Measurements from ENCODE around the gene SPECC1.
A peak's percentile ranks its signal among the peaks of the same experiment; 100 is the strongest.

The SPECC1 gene

DNA sequence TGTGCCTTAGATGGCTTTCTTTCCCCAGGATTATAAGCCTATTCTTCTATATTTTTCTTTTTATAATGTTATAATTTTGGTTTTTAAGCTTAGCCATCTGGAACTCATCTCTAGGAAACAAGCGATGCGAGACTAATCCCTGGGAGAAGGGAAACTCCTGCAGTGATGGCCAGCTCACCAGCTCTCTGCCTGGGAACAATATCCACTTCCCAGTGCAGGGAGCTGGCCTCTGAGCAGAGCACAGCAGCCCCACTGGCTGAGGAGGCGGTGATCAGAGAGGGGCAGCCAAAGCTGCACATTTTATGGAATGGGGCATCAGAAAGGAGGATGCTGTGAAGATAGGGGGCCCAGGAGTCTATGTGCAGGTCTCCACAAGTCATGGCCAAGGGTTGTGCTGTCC lies 274.9 kb downstream of the SPECC1 start:
- no peak overlapping the region for H4K12ac ChIP-seq (ENCODE audit: low read depth, low read length)
- peak overlapping the region; percentile 42 for H3K18ac ChIP-seq (ENCODE audit: low read length)
- peaks cover 39 to 45% of the 10 kb centered on the region in 2 experiments for H3K36me3 ChIP-seq (ENCODE audit: control insufficient read depth in 1 of 2, insufficient read depth in 2 of 2, low read length in 2 of 2)
- no peaks in the 10 kb centered on the region for H3K4me1 ChIP-seq (ENCODE audit: control insufficient read depth in 1 of 2, insufficient read depth in 2 of 2, low read length in 2 of 2)
- no peak overlapping the region for H3K23ac ChIP-seq (ENCODE audit: low read length)
- no peak overlapping the region for H2AK5ac ChIP-seq (ENCODE audit: low read length)
- H3K4me3 ChIP-seq (ENCODE audit: low read depth, low read length) = no peak overlapping the region
- no peak overlapping the region for H2BK120ac ChIP-seq (ENCODE audit: insufficient read depth, low read length, poor library complexity)
- no peak overlapping the region for H3K14ac ChIP-seq (ENCODE audit: low read length)
- no peak for DNase-seq
- no peak overlapping the region for H4K91ac ChIP-seq (ENCODE audit: low read depth, low read length)
- H3K9me3 ChIP-seq (ENCODE audit: insufficient read depth, low read depth, low read length) = peaks cover 3% of the 10 kb centered on the region
- H2BK5ac ChIP-seq (ENCODE audit: low read depth, low read length, poor library complexity) = no peak overlapping the region
- H3K4me2 ChIP-seq (ENCODE audit: low read length) = no peak overlapping the region
- no CpG with 5 or more reads among the region's 3 CpGs for WGBS (ENCODE audit: extremely low coverage, insufficient coverage, insufficient read length)
- no peak overlapping the region for H2BK12ac ChIP-seq (ENCODE audit: low read length)
- no peak overlapping the region for H3K27ac ChIP-seq (ENCODE audit: low read depth, low read length)
- no peak overlapping the region for H2AFZ ChIP-seq (ENCODE audit: insufficient read depth, low read length, poor library complexity)
- no peaks in the 10 kb centered on the region for H3K27me3 ChIP-seq (ENCODE audit: insufficient read depth, low read length)
- no peak overlapping the region for H3K4ac ChIP-seq (ENCODE audit: low read depth, low read length)
- H3K79me2 ChIP-seq (ENCODE audit: control insufficient read depth, insufficient read depth, low read length, poor library complexity) = no peaks in the 10 kb centered on the region
- H3K79me1 ChIP-seq (ENCODE audit: low read length) = no peaks in the 10 kb centered on the region
- H4K8ac ChIP-seq (ENCODE audit: low read depth, low read length) = no peak overlapping the region
- H3K9ac ChIP-seq (ENCODE audit: low read length) = no peak overlapping the region

DNA sequence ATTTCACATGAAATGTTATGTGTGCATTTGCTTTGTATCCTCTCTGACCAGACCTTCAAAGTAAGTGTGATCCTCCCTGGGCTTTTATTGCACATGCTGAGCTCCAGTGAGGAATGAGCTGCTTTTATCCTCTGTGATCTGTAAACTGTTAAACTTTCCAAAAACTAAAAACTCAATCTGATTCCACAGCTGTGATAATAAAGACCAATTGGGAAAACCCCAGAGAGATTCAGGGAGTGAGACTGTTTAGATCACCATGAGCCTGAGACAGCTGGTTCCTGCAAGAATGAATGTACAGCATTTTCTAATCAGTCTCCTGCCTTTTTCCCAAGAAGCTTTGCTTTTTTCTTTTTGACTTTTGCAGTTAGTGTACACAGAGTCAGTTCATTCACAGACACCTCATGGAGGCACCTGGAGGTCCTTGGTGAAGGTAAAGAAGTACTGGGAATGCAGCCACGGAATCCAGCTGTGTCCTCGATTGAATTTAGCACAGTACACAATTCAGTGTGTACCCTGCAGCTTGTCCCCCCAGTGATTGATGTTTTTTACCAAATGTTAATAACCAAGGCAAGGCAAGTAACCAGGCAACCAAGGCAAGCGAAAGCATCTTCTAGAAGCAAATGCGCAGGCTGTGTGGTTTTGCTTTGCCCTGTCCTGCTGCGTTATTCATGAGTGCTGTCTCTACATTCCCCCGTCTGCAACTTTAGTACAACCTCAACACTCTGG lies 275.6 kb downstream of the SPECC1 start:
- no peak overlapping the region for H2BK5ac ChIP-seq (ENCODE audit: low read depth, low read length, poor library complexity)
- H4K91ac ChIP-seq (ENCODE audit: low read depth, low read length) = no peak overlapping the region
- no peak overlapping the region for H3K4me3 ChIP-seq (ENCODE audit: low read depth, low read length)
- no peak overlapping the region for H4K8ac ChIP-seq (ENCODE audit: low read depth, low read length)
- WGBS (ENCODE audit: extremely low coverage, insufficient coverage, insufficient read length) = no CpG with 5 or more reads among the region's 6 CpGs
- peaks cover 3% of the 10 kb centered on the region for H3K9me3 ChIP-seq (ENCODE audit: insufficient read depth, low read depth, low read length)
- H3K27me3 ChIP-seq (ENCODE audit: insufficient read depth, low read length) = no peaks in the 10 kb centered on the region
- no peak overlapping the region for H3K27ac ChIP-seq (ENCODE audit: low read depth, low read length)
- no peak overlapping the region for H3K23ac ChIP-seq (ENCODE audit: low read length)
- no peaks in the 10 kb centered on the region for H3K4me1 ChIP-seq (ENCODE audit: control insufficient read depth in 1 of 2, insufficient read depth in 2 of 2, low read length in 2 of 2)
- H3K4me2 ChIP-seq (ENCODE audit: low read length) = no peak overlapping the region
- no peak overlapping the region for H3K9ac ChIP-seq (ENCODE audit: low read length)
- H3K18ac ChIP-seq (ENCODE audit: low read length) = peak overlapping the region; percentile 42
- H3K14ac ChIP-seq (ENCODE audit: low read length) = no peak overlapping the region
- H3K79me2 ChIP-seq (ENCODE audit: control insufficient read depth, insufficient read depth, low read length, poor library complexity) = no peaks in the 10 kb centered on the region
- no peak for DNase-seq
- no peak overlapping the region for H3K4ac ChIP-seq (ENCODE audit: low read depth, low read length)
- no peak overlapping the region for H2BK12ac ChIP-seq (ENCODE audit: low read length)
- no peak overlapping the region for H4K12ac ChIP-seq (ENCODE audit: low read depth, low read length)
- H2BK120ac ChIP-seq (ENCODE audit: insufficient read depth, low read length, poor library complexity) = no peak overlapping the region
- peaks cover 38 to 43% of the 10 kb centered on the region in 2 experiments for H3K36me3 ChIP-seq (ENCODE audit: control insufficient read depth in 1 of 2, insufficient read depth in 2 of 2, low read length in 2 of 2)
- H3K79me1 ChIP-seq (ENCODE audit: low read length) = no peaks in the 10 kb centered on the region
- H2AFZ ChIP-seq (ENCODE audit: insufficient read depth, low read length, poor library complexity) = no peak overlapping the region
- no peak overlapping the region for H2AK5ac ChIP-seq (ENCODE audit: low read length)

DNA sequence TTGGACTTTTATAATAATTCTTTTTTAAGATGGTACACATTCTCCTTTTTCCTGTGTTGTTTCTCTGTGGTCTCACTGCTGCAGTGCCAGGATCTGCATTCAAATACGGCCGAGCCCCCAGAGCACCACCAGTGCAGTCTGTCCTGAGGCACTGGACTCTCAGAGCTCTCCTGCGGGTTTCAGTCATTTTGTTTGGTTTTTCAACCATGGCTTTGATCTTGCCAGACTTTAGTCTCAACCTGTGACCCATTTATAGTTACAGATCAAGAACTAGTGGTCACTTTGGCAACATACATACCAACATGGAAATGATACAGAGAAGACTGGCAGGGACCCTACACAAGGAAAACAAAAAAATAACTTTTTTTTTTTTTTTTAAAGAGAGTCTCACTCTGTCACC lies 280.8 kb downstream of the SPECC1 start:
- peaks cover 27 to 33% of the 10 kb centered on the region in 2 experiments for H3K36me3 ChIP-seq (ENCODE audit: control insufficient read depth in 1 of 2, insufficient read depth in 2 of 2, low read length in 2 of 2)
- H3K27me3 ChIP-seq (ENCODE audit: insufficient read depth, low read length) = no peaks in the 10 kb centered on the region
- no peak overlapping the region for H3K4ac ChIP-seq (ENCODE audit: low read depth, low read length)
- no peak overlapping the region for H3K18ac ChIP-seq (ENCODE audit: low read length)
- H3K9ac ChIP-seq (ENCODE audit: low read length) = no peak overlapping the region
- no CpG with 5 or more reads among the region's 3 CpGs for WGBS (ENCODE audit: extremely low coverage, insufficient coverage, insufficient read length)
- no peak overlapping the region for H2AFZ ChIP-seq (ENCODE audit: insufficient read depth, low read length, poor library complexity)
- no peak overlapping the region for H2AK5ac ChIP-seq (ENCODE audit: low read length)
- H3K79me1 ChIP-seq (ENCODE audit: low read length) = no peaks in the 10 kb centered on the region
- H3K4me2 ChIP-seq (ENCODE audit: low read length) = no peak overlapping the region
- no peak overlapping the region for H2BK5ac ChIP-seq (ENCODE audit: low read depth, low read length, poor library complexity)
- no peak overlapping the region for H4K91ac ChIP-seq (ENCODE audit: low read depth, low read length)
- no peak overlapping the region for H4K8ac ChIP-seq (ENCODE audit: low read depth, low read length)
- H3K27ac ChIP-seq (ENCODE audit: low read depth, low read length) = no peak overlapping the region
- H3K14ac ChIP-seq (ENCODE audit: low read length) = no peak overlapping the region
- no peak overlapping the region for H2BK120ac ChIP-seq (ENCODE audit: insufficient read depth, low read length, poor library complexity)
- H3K4me1 ChIP-seq (ENCODE audit: control insufficient read depth in 1 of 2, insufficient read depth in 2 of 2, low read length in 2 of 2) = peaks cover 0 to 4% of the 10 kb centered on the region in 2 experiments
- H2BK12ac ChIP-seq (ENCODE audit: low read length) = no peak overlapping the region
- no peaks in the 10 kb centered on the region for H3K79me2 ChIP-seq (ENCODE audit: control insufficient read depth, insufficient read depth, low read length, poor library complexity)
- H4K12ac ChIP-seq (ENCODE audit: low read depth, low read length) = no peak overlapping the region
- H3K23ac ChIP-seq (ENCODE audit: low read length) = no peak overlapping the region
- DNase-seq = no peak
- H3K4me3 ChIP-seq (ENCODE audit: low read depth, low read length) = no peak overlapping the region
- H3K9me3 ChIP-seq (ENCODE audit: insufficient read depth, low read depth, low read length) = no peaks in the 10 kb centered on the region

DNA sequence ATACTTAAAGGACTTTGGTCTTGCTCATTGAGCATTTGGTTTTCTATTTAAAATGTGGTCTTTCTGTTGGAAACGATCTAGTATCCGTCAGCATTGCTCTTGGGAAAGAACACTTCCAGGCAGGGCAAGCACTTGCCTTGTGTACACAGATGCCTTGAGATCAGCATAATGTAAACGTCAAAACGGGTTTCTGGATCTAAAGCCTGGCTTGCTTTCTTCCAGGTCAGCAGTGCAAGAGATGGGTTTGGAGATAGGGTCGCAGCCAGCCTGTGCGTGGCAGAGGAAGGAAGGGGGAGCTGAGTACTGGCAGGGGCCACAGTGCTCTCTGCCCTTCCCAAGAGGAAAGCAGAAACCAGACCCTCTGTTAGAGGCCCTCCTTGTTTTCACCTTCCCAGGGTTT lies 282.7 kb downstream of the SPECC1 start:
- WGBS (ENCODE audit: extremely low coverage, insufficient coverage, insufficient read length) = no CpG with 5 or more reads among the region's 6 CpGs
- peaks cover 0 to 4% of the 10 kb centered on the region in 2 experiments for H3K4me1 ChIP-seq (ENCODE audit: control insufficient read depth in 1 of 2, insufficient read depth in 2 of 2, low read length in 2 of 2)

More for the DNA sequence above, 282.7 kb downstream of the SPECC1 start:
- Histone ChIP-seq H2BK12ac (ENCODE audit: low read length) (no peak overlapping the region), H3K9me3 (ENCODE audit: insufficient read depth, low read depth, low read length) (no peaks in the 10 kb centered on the region), H2BK120ac (ENCODE audit: insufficient read depth, low read length, poor library complexity) (no peak overlapping the region), H3K14ac (ENCODE audit: low read length) (no peak overlapping the region), H4K12ac (ENCODE audit: low read depth, low read length) (no peak overlapping the region), H3K4me2 (ENCODE audit: low read length) (no peak overlapping the region), H3K23ac (ENCODE audit: low read length) (no peak overlapping the region), H3K79me1 (ENCODE audit: low read length) (no peaks in the 10 kb centered on the region), H3K4me3 (ENCODE audit: low read depth, low read length) (no peak overlapping the region), H3K36me3 (ENCODE audit: control insufficient read depth in 1 of 2, insufficient read depth in 2 of 2, low read length in 2 of 2) (peaks cover 18 to 24% of the 10 kb centered on the region in 2 experiments), H3K9ac (ENCODE audit: low read length) (no peak overlapping the region), H3K27me3 (ENCODE audit: insufficient read depth, low read length) (no peaks in the 10 kb centered on the region), H3K18ac (ENCODE audit: low read length) (peak overlapping the region; percentile 65), H2BK5ac (ENCODE audit: low read depth, low read length, poor library complexity) (no peak overlapping the region), H3K4ac (ENCODE audit: low read depth, low read length) (no peak overlapping the region), H3K27ac (ENCODE audit: low read depth, low read length) (no peak overlapping the region), H2AFZ (ENCODE audit: insufficient read depth, low read length, poor library complexity) (no peak overlapping the region), H2AK5ac (ENCODE audit: low read length) (no peak overlapping the region), H3K79me2 (ENCODE audit: control insufficient read depth, insufficient read depth, low read length, poor library complexity) (no peaks in the 10 kb centered on the region), H4K8ac (ENCODE audit: low read depth, low read length) (peak overlapping the region; percentile 30), H4K91ac (ENCODE audit: low read depth, low read length) (no peak overlapping the region)
- DNase-seq = no peak

Measured in trophoblast cell (in vitro differentiated cells and primary cell).